ENCODE data around the gene CCDC88C. TPM values are rescaled to one million over a fixed set of nuclear protein-coding genes. Genes with fewer than 3 reads are reported as not detected.
"Not testable (repeated sequence)": the region's sequence is repeated elsewhere in the genome, so short reads cannot be mapped to it uniquely, and the experiment has no call there.

Gene CCDC88C
- total and polyA plus RNA-seq, 4 donors = 16.5 to 66.0 (median 32.1) TPM

GRCh38 chr14:91269076-91269991 is 148.3 kb downstream of the CCDC88C start:
- peaks cover 0 to 25% (median 12%) of the 10 kb centered on the region in 5 donors for H3K4me1 ChIP-seq (ENCODE audit: control insufficient read depth in 5 of 5, insufficient read depth in 5 of 5, low read length in 5 of 5)
- TF ChIP-seq CTCF (IDR thresholded peaks at IDR 0.05; ENCODE audit: control extremely low read depth, extremely low read depth) = no peak
- peaks cover 0 to 7% (median 7%) of the 10 kb centered on the region in 3 donors for H3K27me3 ChIP-seq (ENCODE audit: control insufficient read depth in 3 of 3, insufficient read depth in 3 of 3, low read length in 2 of 3)
- no peaks in the 10 kb centered on the region for H3K9me3 ChIP-seq (ENCODE audit: control insufficient read depth in 4 of 4, insufficient read depth in 3 of 4, low read length in 3 of 4)
- DNase-seq (peak; percentile 81 to 91 (median 85)), ATAC-seq (ENCODE audit: insufficient read depth, low FRiP score) (no peak)
- peak overlapping the region in 1 of 2 donors; percentile 3 for H3K27ac ChIP-seq (ENCODE audit: low read depth in 1 of 2, low read length in 1 of 2)
- H3K4me3 ChIP-seq = no peak overlapping the region
- H3K36me3 ChIP-seq (ENCODE audit: control insufficient read depth in 4 of 4, insufficient read depth in 4 of 4, low read length in 4 of 4) = peaks cover 0 to 10% (median 0%) of the 10 kb centered on the region in 4 donors
- H3K9ac ChIP-seq (ENCODE audit: insufficient read depth in 1 of 2, low read length in 2 of 2) = no peak overlapping the region
- 61 to 74% methylated on average over 24 of the region's 24 CpGs for WGBS, 2 donors

GRCh38 chr14:91267965-91268437 is 149.6 kb downstream of the CCDC88C start:
- no peak for TF ChIP-seq CTCF (IDR thresholded peaks at IDR 0.05; ENCODE audit: control extremely low read depth, extremely low read depth)
- H3K9me3 ChIP-seq (ENCODE audit: control insufficient read depth in 4 of 4, insufficient read depth in 3 of 4, low read length in 3 of 4) = no peaks in the 10 kb centered on the region
- DNase-seq (no peak), ATAC-seq (ENCODE audit: insufficient read depth, low FRiP score) (no peak)
- H3K4me1 ChIP-seq (ENCODE audit: control insufficient read depth in 5 of 5, insufficient read depth in 5 of 5, low read length in 5 of 5) = peaks cover 0 to 25% (median 12%) of the 10 kb centered on the region in 5 donors
- 95 to 96% methylated on average over 7 of the region's 7 CpGs for WGBS, 2 donors
- H3K9ac ChIP-seq (ENCODE audit: insufficient read depth in 1 of 2, low read length in 2 of 2) = no peak overlapping the region
- peaks cover 0 to 8% (median 0%) of the 10 kb centered on the region in 4 donors for H3K36me3 ChIP-seq (ENCODE audit: control insufficient read depth in 4 of 4, insufficient read depth in 4 of 4, low read length in 4 of 4)
- no peak overlapping the region for H3K27ac ChIP-seq (ENCODE audit: low read depth in 1 of 2, low read length in 1 of 2)
- no peak overlapping the region for H3K4me3 ChIP-seq
- peaks cover 0 to 10% (median 7%) of the 10 kb centered on the region in 3 donors for H3K27me3 ChIP-seq (ENCODE audit: control insufficient read depth in 3 of 3, insufficient read depth in 3 of 3, low read length in 2 of 3)

- not testable (repeated sequence) for ATAC-seq (ENCODE audit: insufficient read depth, low FRiP score); H3K36me3 ChIP-seq (ENCODE audit: control insufficient read depth in 4 of 4, insufficient read depth in 4 of 4, low read length in 4 of 4); H3K9ac ChIP-seq (ENCODE audit: insufficient read depth in 1 of 2, low read length in 2 of 2); H3K4me3 ChIP-seq; H3K9me3 ChIP-seq (ENCODE audit: control insufficient read depth in 4 of 4, insufficient read depth in 3 of 4, low read length in 3 of 4); DNase-seq; H3K27ac ChIP-seq (ENCODE audit: low read depth in 1 of 2, low read length in 1 of 2)
- Histone ChIP-seq H3K4me1 (ENCODE audit: control insufficient read depth in 5 of 5, insufficient read depth in 5 of 5, low read length in 5 of 5) (peaks cover 0 to 21% (median 12%) of the 10 kb centered on the region in 5 donors), H3K27me3 (ENCODE audit: control insufficient read depth in 3 of 3, insufficient read depth in 3 of 3, low read length in 2 of 3) (peaks cover 0 to 10% (median 7%) of the 10 kb centered on the region in 3 donors)
- 97% methylated on average over 15 of the region's 15 CpGs for WGBS, 2 donors
These were observed 151.3 kb downstream of the CCDC88C start for GRCh38 chr14:91266276-91266675.

DNA sequence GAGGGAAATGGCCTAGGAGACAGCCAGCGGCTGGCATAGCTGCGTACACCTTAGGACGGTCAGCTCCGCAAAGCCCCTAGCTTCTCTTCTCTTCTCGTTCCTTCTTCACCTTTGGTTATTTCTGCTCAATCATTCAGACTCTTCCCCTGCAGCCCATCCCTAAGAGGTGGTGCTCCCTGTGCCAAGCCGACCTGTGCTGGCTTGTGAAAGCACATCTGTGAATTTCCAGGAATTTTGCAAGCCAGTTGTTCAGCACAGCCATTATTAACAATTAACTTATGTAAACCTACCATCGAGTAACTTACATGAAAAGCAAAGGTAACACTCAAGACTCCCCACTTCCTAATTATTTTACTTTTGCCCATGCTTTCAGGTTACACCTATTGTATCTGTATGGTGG is 152.2 kb downstream of the CCDC88C start:
- no peak overlapping the region for H3K9ac ChIP-seq (ENCODE audit: insufficient read depth in 1 of 2, low read length in 2 of 2)
- ATAC-seq (ENCODE audit: insufficient read depth, low FRiP score) = no peak
- peaks cover 0 to 19% (median 12%) of the 10 kb centered on the region in 5 donors for H3K4me1 ChIP-seq (ENCODE audit: control insufficient read depth in 5 of 5, insufficient read depth in 5 of 5, low read length in 5 of 5)
- H3K27ac ChIP-seq (ENCODE audit: low read depth in 1 of 2, low read length in 1 of 2) = no peak overlapping the region
- no peaks in the 10 kb centered on the region for H3K36me3 ChIP-seq (ENCODE audit: control insufficient read depth in 4 of 4, insufficient read depth in 4 of 4, low read length in 4 of 4)
- TF ChIP-seq CTCF (IDR thresholded peaks at IDR 0.05; ENCODE audit: control extremely low read depth, extremely low read depth) = no peak
- peaks cover 0 to 10% (median 7%) of the 10 kb centered on the region in 3 donors for H3K27me3 ChIP-seq (ENCODE audit: control insufficient read depth in 3 of 3, insufficient read depth in 3 of 3, low read length in 2 of 3)
- no peak for DNase-seq
- H3K4me3 ChIP-seq = no peak overlapping the region
- WGBS, 2 donors = 88 to 91% methylated on average over 7 of the region's 7 CpGs
- peaks cover 0 to 3% (median 0%) of the 10 kb centered on the region in 4 donors for H3K9me3 ChIP-seq (ENCODE audit: control insufficient read depth in 4 of 4, insufficient read depth in 3 of 4, low read length in 3 of 4)

Measured in lung (tissue), 12 donors.